Activated CD8-positive, alpha-beta memory T cell treated with anti-CD3 and anti-CD28 coated beads, Interleukin-2, amount 50 U/mL, for 48 hours (primary cell): Measurements from ENCODE around the gene CEP95.

Experiments
- DNase-seq: peaks from one replicate; pipeline ENCODE4 v3.0.0-alpha.2; 2020

The CEP95 gene

DNA sequence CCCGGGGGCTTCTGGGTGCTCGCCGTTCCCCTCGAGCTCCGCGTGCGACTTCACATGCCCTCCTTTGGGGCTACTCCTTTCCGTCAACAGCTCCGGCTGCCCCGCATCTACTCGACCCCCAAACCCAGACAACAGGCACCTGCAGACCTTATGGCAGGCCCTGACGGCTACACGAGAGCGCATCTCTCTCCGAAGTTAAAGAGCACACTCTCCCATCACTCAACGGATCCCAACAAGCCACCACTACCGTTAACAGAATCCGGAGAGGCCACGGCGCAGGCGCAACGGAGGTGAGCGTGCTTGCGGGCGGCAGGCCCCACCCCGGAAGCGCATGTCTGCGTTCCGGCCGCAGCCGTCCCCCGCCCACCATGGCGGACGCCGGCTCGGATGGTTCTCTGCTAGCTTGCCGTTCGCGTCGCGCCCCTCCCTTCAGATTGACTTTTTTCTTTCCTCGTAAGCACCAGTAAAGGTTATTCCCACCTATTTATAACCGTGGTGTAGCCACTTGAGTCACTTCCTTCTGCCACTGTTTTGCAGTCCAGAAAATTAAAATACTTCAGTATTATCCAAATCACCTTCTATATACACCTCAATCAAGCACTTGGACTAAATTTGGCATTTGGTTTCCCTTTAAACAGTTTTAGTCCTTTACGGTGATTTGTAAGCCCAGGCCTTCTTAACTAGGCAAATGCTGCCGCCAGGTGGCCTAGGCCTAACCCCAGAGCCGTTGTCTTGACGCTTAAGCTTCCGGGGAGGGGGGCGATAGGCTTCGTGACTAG is 9.8 kb upstream of the CEP95 start, which contains the start of gene POLG2:
Gene POLG2 (minus strand): TSS at position 269 of the 779 bp plus-strand sequence. CDS start 86 bp downstream, at position 183.
- peak; percentile 98 for DNase-seq

DNA sequence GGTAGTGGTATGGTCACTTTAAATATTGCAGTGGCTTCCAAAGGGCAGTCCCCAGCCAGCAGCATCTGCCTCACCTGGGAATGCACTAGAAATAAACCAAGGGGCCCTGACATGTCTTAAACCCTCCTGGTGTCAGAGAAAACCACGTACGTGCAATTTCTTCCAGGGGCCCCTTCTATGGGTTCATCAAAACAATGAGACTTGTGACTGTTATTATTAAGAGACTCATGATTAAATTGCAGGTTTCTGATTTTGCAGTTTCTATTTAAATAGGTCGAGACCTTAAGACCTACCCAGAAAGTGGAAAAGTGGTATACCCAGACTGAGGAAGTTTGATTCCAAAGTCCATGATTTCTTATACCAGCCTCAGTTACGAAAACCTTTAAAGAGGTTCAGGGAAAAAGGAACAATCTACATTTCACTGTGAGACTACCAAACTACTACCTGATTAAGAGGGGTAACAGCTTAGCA is 9.2 kb upstream of the CEP95 start:
- peak; percentile 81 for DNase-seq

DNA sequence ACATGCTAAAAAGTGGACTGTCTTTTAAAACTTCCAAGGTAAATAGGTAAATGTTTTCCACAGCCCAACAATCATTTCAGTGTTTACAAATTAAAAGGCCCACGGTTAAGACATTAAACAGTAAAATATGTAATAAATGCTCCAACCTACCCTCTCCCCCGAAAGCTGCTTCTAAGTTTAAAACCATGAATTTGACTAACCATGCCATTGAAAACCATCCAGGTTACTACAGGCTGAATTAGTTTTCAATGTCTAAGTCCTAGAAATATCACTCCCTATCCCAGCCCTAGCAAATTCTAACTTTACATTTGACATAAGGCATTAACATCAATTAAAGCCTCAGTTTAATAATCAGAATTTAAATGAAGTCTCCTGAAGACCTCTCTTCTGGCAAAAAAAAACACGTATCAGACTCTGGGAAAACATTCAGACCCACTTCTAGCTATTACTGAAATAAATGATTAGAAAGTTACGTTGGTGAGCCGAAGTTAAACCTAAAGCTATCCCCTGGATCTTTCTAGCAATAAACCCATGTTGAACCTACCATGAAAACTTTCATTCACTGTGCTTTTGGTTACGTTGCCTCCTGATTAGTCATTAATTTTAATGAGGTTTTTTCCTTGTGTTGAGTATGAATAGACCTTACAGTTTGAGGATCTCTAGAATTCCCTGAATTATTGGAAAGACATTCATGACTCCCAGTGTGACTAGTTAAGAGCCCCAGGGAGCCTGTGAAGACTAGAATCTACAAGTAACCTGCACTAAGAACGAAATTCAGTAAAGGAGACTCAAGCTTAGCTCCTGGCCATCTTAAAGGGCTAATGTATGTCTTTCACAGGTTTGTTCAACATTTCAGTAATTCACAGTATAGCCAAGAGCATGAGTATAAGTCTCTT is 8.2 kb upstream of the CEP95 start:
- DNase-seq: no peak

DNA sequence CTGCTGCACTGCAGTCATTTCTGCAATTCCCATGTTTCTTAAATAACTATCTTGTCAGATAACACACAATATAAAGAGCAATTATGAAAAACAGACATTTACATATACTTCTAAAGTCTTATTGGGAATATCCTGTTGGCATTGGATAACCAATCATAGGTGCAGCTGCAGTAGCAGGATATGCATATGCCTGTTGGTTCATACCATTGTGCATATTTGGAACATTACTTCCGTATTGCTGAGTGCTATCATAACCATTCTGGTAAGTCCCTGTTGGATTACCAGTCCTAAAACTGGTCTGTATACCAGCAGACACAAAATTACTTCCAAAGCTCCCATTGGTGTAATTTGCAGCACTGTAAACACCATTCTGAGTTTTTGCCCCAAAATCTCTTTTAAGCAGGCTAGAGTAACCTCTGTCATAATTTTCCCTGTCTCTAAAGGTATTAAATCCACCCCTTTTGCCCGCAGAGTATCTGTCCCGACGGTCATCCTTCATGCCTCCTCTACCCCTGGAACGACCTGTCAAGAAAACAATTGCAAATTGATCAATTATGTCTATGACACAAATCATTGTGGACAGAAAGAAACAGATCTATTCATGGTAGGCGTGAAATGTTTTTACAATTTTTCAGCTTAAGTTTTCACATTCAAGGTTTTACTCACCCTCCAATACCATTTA is 6.8 kb upstream of the CEP95 start:
- DNase-seq: no peak

DNA sequence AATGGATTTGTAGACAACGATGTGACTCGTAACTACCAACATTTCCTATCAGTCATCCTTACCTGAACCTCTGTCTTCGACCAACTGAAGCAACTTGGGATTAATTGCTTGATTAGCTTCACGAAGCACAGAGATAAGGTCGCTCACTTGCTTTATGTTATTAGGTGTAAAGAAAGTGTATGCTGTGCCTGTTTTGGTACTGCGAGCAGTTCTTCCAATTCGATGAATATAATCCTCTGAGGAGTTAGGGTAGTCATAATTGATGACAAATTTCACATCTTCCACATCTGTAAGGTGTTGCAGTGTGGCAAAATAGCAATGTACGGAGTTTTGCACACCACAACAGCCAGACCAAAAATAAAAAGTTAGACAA is 6.3 kb upstream of the CEP95 start:
- DNase-seq: no peak

DNA sequence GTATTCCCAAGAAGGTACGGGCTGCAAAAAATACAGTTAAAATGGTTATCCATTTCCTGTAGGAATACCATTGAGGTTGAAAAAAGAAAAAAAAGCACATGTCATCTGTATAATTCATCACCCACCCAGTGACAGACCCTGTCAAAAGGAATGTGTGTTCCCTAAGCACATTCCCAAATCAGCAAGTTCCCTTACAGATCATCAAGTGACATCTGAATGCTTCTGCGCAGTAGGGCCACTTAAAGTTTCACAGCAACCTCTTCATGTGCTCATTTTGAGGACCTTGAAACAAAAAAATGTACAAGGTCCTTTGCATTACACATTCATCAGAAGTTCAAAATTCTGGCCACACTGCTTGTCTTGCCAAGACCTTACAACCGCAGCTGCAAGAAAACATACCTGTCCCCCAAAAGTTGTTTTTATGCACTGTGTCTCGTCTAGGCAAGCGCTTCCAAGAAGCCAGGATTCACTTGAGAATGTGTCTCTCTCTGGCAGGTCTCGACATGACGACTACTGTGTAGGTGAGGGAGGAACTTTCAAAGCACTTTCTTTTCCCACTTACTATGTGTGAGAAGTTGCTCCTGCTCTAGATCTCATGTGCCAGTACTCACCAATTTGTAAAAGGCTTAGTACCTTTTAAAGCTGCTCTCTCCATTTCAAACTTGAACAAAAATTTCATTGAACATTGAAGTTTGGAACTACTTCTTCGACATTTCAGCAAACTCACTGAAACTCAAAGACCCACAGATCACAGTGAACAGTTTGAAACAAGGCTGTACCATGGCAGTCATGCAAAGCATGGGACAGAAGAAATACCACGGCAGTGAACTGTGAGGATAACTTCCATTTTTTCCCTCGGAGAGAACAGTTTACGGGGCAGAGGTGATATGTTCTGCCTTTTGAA is 5.7 kb upstream of the CEP95 start:
- DNase-seq: no peak

DNA sequence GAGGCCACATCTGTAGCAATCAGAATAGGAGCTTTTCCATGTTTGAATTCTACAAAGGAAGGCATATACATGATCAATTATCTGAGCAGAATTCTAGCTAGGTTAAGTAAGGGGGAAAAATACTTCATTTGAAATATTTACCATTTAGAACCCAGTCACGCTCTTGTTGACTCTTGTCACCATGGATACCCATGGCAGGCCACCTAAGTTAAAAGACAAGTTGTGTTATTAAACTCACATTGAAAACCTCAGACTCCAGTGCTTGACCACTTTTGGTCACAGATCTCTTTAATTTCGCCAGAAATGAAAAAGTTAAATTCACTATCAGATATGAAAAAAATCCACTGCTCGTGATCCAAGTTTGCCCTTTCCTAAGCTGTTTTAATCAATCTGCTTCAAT is 4.8 kb upstream of the CEP95 start:
- no peak for DNase-seq

DNA sequence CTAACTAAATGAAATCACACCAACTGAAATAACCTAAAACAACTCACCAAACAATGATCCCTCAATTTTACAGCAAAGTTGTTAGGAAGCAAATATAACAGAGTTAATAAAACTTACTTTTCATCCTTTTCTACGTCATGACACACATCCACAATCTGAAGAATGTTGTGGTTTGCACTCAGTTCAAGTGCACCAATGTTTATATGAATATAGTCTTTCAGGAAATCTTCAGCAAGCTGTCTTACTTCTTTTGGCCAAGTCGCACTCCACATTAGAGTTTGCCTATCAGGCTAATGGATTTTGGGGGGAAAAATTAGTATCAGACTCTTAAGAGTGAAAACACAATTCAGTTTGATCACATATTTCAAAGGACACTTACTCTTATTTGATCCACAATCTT is 4.0 kb upstream of the CEP95 start:
- DNase-seq: no peak

DNA sequence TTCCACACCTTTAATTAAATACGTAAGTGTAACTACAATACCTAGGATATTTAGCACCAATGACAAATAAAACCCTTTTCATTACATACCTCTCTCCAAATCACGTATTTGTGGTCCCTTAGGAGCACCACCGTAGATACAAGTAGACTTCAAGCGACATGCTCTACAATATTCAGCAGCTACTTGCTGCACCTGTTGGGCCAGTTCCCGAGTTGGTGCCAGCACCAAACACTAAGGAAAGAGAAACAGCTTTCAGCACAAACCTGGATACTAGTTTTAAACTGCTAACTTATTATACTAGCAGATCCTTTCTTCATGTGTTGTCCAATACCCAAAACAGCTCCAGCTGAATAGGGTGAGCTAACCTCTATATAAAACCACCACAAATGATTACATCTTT is 3.4 kb upstream of the CEP95 start:
- no peak for DNase-seq

DNA sequence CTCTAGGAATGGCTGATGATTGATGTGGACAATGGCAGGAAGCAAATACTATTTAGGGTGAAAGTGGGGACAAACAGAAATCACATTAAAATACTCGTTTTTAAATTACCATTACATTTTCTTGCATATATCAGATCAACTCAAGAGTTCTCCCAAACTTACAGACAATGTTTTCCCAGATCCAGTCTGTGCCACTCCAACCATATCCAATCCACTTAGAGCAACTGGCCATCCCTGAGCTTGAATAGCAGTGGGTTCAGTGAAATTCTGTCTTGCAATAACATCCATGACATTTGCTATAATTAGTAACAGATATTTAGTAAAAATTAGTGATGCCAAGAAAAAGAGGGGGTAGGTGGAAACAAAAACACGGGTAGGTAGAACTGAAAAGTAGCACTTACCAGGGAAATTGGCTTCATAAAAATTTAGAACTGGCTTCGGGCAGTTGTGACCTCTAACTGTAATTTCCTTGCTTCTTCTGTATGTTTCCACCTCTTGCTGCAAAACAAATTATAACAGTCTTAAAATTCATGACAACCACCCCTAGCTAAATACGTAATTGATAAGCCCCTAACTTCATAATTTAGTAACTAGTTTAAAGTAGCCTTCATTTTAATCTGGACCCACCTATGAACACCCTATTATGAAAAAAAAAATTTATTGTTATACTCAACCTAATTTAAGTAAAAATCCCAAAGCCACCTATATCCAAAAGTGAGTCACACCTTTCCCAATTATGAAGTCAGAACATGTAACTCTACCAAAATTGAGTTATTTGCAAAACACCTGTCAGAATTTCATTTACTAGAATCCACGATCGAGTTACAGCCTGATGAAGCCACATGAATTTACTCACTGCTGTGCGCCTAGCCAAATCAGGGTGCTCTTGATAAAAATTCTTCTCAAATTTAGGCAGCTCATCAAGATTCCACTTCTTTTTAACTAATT is 2.7 kb upstream of the CEP95 start:
- no peak for DNase-seq

DNA sequence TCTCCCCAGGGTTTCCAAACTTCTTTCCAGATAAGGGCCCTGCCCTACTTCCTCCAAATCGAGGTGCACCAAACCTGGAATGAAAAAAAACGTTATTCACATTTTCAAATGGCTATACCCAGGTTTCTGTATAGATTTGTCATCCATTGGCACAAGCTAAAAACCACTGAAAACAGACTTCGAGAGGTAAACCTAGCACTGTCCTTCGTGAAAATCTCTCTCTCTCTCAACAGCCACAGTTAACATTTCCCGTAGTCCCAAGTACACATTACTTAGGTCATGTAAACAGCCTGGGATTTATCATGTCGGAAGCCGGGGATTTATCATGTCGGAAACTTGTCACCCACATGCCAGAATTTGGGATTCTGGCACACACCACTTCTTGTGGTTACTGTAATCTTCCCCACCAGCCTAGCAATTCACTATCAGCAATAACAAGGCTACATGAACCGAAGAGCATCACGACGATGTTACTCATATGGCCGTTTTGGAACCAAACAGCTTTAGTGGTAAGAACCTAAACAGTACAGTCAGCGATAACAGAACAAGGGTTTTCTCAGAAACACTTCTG is 1.9 kb upstream of the CEP95 start:
- DNase-seq: no peak

DNA sequence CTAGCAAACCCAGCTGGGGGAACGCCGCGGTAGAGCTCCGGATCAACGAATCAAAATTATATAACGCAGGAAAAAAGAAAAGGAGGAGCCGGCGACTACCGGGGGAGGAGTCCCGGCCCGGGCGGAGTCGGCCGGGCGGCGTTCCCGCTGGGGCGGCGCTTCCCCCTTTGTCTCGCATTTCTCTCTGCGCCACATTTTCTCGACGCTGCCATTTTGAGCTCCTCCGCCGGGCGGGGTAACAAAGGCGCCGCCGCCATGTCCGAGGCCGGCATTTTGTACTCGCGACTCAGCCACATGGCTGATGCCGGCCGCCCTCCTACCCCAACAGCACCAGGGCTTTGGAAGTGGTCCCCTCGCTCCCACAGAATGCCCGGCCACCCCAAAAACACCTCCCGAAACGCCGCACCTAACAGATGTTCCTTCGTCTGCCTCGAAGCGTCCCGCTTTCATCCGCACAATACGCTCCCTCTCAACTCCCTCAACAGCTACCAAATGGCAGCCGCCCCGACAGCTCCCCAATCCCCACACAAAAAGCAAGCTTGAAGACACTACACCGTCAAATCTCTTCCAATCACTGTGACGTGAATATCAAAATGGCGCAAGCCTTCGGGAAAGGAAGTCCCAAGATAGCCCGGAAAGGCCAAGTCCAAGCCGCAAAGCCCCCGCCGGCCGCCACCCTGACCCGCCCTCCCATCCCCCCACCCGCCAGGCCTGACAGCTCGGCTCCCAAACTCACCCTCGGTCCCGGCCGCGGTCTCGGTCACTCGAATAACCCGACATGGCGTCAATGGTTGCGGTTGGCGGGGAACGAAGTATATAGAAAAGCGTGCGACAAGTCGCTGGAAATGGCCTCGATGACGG is 1.2 kb upstream of the CEP95 start:
- peak; percentile 90 for DNase-seq

DNA sequence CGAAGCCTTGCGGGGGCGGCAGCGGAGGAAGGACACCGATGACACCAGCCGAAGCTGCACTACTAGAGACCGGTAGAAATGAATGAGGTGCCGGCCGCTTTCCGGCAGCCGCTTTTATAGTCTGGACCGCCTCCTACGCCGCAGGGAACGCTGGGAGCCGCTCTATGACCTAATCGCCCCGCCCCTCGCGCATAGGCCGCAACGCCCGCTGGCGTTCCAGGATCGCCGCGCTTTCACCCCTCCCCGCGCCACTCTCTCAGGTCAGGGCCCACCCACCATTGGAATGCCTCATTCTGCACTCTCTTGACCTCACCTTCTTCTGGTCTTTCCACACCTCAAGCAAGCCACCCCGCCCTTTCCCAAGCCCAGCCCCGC is 589 bp upstream of the CEP95 start, which contains the start of gene DDX5:
Gene DDX5 (minus strand): TSS at position 89 of the 375 bp plus-strand sequence. CDS start 170 bp downstream, outside the sequence.
- peak; percentile 98 for DNase-seq

DNA sequence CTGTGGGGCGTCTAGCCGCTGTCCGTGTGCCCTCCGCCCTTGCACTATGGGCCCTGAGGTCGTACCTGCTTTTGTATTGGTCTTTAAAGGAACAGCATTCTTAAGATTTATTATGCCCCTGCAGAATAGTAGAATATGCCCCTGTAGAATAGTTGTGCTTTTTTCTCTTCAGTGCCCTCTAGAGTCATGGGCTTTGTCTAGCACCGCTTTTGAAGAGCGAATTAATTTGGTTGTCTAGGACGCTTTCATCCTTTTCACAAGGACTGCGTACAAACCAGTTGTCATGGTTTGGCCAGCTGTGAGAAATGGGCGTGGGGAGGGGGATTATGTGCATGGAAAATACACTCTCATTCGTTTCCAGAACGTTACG is 621 bp downstream of the CEP95 start:
- DNase-seq: no peak

DNA sequence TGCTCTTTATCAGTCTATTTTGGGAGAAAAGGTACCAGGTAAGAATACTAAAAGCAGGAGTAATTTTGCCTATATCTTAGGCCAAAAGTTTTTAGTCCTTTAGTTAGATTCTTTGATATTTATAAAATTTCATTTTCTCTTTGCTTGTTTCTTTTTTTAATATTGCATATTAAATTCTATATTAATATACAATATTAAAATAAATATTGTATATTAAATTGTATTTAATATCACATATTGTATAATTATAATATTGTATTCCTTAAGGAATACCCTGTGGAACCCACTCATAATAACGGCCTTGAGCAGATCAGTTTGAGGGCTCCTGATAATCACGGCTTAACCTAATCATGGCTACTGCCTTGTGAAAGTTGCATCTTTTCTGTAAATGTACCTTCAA is 1.9 kb downstream of the CEP95 start:
- DNase-seq: no peak

DNA sequence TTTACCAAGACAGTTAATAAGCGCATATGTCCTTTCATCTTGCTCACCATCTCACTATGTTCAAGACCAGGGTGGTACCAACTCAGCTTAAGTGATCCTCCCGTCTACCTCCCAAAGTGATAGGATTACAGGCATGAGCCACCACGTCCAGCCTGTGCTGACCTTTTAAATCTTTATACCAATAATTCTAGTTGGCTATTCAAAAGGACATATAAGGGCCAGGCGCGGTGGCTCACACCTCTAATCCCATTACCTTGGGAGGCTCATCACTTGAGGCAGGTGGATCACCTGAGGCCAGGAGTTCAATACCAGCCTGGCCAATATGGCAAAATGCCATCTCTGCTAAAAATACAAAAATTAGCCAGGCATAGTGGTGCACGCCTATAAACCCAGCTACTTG is 2.4 kb downstream of the CEP95 start:
- DNase-seq: no peak

DNA sequence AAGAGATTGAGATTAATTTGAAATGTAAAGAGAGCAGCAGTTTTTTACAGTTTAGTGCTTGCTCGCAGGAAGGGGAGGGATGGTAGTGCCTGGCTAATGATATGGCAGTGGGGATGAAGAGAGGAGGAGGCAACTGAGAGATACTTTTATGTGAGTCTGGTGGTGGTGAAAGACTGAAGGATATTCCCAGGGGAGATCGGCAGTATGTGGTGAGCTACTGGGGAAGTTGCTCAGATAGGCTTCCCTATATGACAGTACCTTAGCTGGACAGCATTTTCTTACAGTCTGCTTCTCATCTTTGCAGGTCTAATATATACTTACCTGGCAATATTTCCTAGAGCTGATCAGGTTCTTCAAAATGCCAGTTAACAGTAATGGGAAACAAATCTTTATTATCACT is 8.6 kb downstream of the CEP95 start:
- no peak for DNase-seq

DNA sequence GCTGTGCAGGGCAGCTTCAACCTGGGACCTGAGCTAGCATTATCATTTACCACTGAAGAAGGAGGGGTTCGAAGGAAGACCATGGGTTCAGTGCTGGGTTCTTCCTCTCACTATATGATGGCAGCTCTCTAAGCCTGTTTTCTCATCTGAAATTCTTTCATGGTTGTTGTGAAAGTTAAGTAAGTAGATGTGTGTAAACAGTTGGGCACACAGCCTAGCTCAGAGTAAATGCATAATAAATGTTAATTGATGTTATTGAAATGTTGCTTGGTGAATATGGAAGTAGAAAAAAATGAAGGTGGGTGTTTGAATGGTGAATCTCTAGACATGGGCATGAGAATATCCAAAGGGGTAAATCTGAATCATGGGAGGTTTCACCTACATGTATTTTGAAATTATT is 9.1 kb downstream of the CEP95 start:
- no peak for DNase-seq

DNA sequence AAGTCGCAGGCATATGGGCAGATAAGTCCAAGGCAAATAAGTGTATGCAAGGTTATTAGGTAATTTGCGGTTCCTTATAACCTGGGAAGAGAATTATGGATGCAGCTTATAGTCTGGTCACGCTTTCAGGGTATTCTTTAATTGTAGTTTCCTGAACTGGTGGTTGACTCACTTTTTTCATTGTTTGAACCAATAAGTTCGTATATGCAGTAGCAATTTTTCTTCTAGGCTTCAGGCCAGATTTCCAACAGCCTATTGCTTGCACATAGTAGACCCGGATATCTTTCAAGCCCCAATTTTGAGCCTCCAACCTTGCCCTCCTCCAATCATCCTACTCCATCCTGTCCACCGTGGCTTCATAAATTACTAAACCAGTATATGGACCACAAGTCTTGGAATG is 12.8 kb downstream of the CEP95 start:
- no peak for DNase-seq

DNA sequence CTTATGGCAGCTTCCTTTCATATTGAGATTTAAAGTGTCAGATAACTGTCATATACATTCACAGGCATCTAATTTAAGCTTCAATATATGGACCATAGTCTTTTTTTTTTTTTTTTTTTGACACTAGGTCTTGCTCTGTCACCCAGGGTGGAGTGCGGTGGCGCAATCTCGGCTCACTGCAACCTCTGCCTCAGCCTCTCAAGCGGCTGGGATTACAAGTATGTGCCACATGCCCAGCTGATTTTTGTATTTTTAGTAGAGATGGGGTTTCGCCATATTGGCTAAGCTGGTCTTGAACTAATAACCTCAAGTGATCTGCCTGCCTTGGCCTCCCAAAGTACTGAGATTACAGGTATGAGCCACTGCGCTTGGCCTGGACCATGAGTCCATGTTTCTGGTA is 13.6 kb downstream of the CEP95 start:
- no peak for DNase-seq
